HG03175 (cell line): ENCODE results near the gene CCDC138.

ENCODE experiments used
- ATAC-seq: cut with Tn5 transposase; IDR thresholded peaks from one replicate; pipeline ENCODE4 v1.9.1; 2021; ENCODE audit warnings: mild to moderate bottlenecking, moderate library complexity; ENCODE audit not compliant: unreplicated experiment

Gene CCDC138

GRCh38 chr2:108825736-108826135 is 39.2 kb downstream of the CCDC138 start:
- ATAC-seq, result no peak

GRCh38 chr2:108829578-108830310 is 43.2 kb downstream of the CCDC138 start:
- no peak for ATAC-seq

- no peak for ATAC-seq
Observed at GRCh38 chr2:108833219-108833618, 46.6 kb downstream of the CCDC138 start.

- ATAC-seq, result no peak
Observed at GRCh38 chr2:108834620-108835019, 48.0 kb downstream of the CCDC138 start.

- no peak for ATAC-seq
Observed at GRCh38 chr2:108835040-108835439, 48.5 kb downstream of the CCDC138 start.

GRCh38 chr2:108837198-108837597 is 50.6 kb downstream of the CCDC138 start:
- ATAC-seq, result no peak

- ATAC-seq, result no peak
Observed at GRCh38 chr2:108841506-108841905, 54.9 kb downstream of the CCDC138 start.

GRCh38 chr2:108845923-108846322 is 59.4 kb downstream of the CCDC138 start:
- no peak for ATAC-seq

- no peak for ATAC-seq
Observed at GRCh38 chr2:108847000-108847399, 60.4 kb downstream of the CCDC138 start.

- ATAC-seq, result no peak
Observed at GRCh38 chr2:108852375-108852774, 65.8 kb downstream of the CCDC138 start.

- ATAC-seq, result no peak
Observed at GRCh38 chr2:108853421-108853820, 66.8 kb downstream of the CCDC138 start.

GRCh38 chr2:108854484-108854883 is 67.9 kb downstream of the CCDC138 start:
- no peak for ATAC-seq

- ATAC-seq, result no peak
Observed at GRCh38 chr2:108855194-108855593, 68.6 kb downstream of the CCDC138 start.

- no peak for ATAC-seq
Observed at GRCh38 chr2:108858894-108859293, 72.3 kb downstream of the CCDC138 start.

- ATAC-seq, result no peak
Observed at GRCh38 chr2:108866041-108866440, 79.5 kb downstream of the CCDC138 start.

- no peak for ATAC-seq
Observed at GRCh38 chr2:108868911-108869310, 82.3 kb downstream of the CCDC138 start.

GRCh38 chr2:108869542-108869941 is 83.0 kb downstream of the CCDC138 start:
- no peak for ATAC-seq

- no peak for ATAC-seq
Observed at GRCh38 chr2:108870069-108870644, 83.6 kb downstream of the CCDC138 start.

- ATAC-seq, result no peak
Observed at GRCh38 chr2:108877506-108877905, 90.9 kb downstream of the CCDC138 start.

- ATAC-seq, result no peak
Observed at GRCh38 chr2:108878276-108878675, 91.7 kb downstream of the CCDC138 start.

GRCh38 chr2:108884619-108885018 is 98.0 kb downstream of the CCDC138 start:
- ATAC-seq, result no peak

- ATAC-seq, result no peak
Observed at GRCh38 chr2:108889907-108890306, 103.3 kb downstream of the CCDC138 start.

GRCh38 chr2:108893277-108893676 is 106.7 kb downstream of the CCDC138 start:
- ATAC-seq, result no peak
